G401 (cell line): ENCODE results near the gene RBMS2. TPM values are rescaled to one million over a fixed set of nuclear protein-coding genes. Genes with fewer than 3 reads are reported as not detected.

ENCODE experiments used
- DNase-seq: peaks from one replicate; pipeline ENCODE4 v3.0.0-alpha.2; 2015; ENCODE audit warnings: low spot score
- in situ Hi-C: cut with HindIII; loops from 2 replicates; pipeline ENCODE4 v1.10.0; 2016; ENCODE audit warnings: low sequenced_read_pairs, mixed read lengths
- total RNA-seq: library from RNA; depleted of rRNA; stranded (reverse); fragments of >200 nt; shearing (Covaris generic); gene quantifications from 2 replicates; pipeline ENCODE4 v1.2.3, GENCODE V29; 2014

The RBMS2 gene
- total RNA-seq, 1 experiment from 2014 or later = 3.8 TPM

DNA sequence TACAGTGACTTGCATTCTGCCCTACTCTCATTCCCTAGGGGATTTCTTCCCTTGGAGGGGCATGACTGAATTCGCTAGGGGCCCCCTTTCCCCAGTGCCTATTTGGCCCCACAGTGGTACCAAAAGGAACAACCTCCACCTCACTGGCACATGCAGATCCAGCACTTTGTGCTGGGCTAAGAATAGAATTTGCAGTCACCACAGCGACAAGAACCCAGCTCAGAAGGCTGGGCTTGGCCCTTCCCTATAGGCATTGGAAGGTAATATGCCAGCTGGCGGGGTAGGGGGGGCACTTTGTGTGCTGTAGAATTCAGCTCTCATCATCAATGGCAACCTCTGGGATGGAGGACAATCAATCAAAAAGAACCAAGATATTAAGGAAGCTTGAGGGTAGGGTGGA lies 94.6 kb downstream of the RBMS2 start:
- in situ Hi-C loops = no loop called here
- DNase-seq = no peak

GRCh38 chr12:56616925-56617324 lies 95.3 kb downstream of the RBMS2 start:
- in situ Hi-C loops = no loop called here
- DNase-seq = no peak

DNA sequence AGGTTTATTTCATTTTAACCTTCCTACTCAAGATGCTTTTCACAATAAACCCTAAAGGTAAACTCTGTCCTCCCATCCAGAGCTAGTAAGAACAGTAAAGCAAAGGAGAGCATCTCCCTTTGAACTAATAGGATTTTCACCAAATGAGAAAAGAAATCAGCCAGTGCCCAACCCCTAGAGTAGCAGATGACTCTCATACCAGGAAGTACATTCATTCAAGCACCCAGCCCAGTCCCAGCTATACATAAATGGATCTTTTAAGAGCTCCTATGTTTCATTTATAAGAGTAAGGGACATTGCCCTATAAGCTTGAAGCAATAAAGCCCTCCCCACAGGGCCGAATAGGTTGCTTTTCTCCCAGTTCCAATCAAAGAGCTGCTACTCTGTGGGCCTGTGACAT lies 100.9 kb downstream of the RBMS2 start:
- DNase-seq = no peak
- in situ Hi-C loops = no loop called here

- no peak for DNase-seq
- in situ Hi-C loops = no loop called here
Observed at GRCh38 chr12:56626701-56627100, 105.1 kb downstream of the RBMS2 start.

- peak; percentile 62 for DNase-seq
- in situ Hi-C loops = no loop called here
Observed at GRCh38 chr12:56628671-56629458, 107.2 kb downstream of the RBMS2 start.

DNA sequence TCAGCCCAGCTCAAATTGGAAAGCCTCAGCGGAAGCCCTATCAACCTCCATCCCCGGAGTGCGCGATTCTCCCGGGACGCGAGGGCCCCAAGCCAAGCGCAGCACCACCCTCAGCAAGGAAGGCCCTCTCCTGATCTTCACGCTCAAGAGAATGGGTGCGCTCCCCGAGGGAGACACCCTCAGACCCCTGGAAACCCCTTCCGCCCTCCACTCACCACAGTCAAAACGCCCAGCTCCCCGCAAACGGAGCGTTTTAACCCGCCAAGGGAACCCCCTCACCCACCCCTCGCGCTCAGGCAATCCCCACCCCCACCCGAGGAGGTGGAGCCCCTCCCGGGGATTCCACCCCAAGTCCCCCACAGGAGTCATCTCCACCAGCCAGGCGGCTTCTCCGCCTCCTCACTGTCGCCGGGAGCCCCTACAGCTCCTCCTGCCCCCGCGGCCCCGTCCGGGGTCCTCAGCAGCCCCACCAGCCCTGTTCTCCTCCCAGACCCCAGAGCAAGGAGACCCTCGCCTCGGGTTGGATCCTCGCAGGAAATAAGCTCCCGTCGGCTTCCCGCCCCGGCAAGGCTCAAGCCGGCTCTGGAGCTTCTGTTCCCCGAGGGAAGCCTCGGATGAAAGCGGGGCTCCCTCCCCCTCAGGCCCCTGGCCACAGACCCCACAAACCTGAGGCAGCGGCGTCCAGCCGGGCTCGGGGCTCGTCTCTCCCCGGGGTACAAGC lies 108.0 kb downstream of the RBMS2 start:
- no peak for DNase-seq
- in situ Hi-C loops = no loop called here

GRCh38 chr12:56630180-56630632 lies 108.6 kb downstream of the RBMS2 start, which contains the start of gene BAZ2A:
TSS of gene BAZ2A (minus strand) at chr12:56630326. CDS start at chr12:56617530, 12,796 bp downstream.
- in situ Hi-C loops = no loop called here
- peak; percentile 93 for DNase-seq

GRCh38 chr12:56631790-56632700 lies 110.4 kb downstream of the RBMS2 start:
- peak; percentile 46 for DNase-seq
- in situ Hi-C loops = no loop called here

GRCh38 chr12:56632701-56633467 lies 111.3 kb downstream of the RBMS2 start:
- no peak for DNase-seq
- in situ Hi-C loops = no loop called here

GRCh38 chr12:56633468-56634241 lies 112.0 kb downstream of the RBMS2 start:
- in situ Hi-C loops = no loop called here
- peak; percentile 29 for DNase-seq

DNA sequence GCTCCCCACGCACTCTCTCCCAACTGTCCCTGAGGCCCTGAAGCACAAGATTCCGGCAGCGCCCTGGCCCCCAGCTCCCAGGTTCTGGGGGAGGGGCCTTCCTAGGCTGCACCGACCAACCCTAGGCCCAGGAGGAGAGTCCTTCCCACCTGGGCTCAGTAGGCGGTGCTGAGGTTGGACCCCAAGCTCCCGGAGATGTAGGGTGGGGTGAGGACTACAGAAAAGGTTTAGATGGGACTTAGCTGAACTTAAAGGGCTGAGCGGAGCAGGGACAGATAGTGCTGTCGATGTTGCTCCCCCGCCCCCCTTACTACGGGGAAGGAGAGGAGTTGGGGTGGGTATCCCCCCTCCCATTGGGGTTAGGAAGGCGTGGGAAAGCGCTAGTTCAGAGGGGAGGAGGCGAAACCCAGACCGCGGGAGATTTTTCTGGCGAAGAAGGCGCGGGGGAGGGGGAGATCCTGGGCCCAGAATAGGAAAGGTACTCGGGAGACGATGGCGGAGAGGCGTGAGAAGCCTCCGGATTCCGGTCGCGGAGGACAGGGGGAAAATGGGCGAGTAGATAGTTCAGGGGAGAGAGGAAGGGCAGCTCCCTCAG lies 112.7 kb downstream of the RBMS2 start:
- peak; percentile 53 for DNase-seq
- in situ Hi-C loops = no loop called here

- in situ Hi-C loops = no loop called here
- peak; percentile 88 for DNase-seq
Observed at GRCh38 chr12:56634837-56635791, 113.5 kb downstream of the RBMS2 start.

DNA sequence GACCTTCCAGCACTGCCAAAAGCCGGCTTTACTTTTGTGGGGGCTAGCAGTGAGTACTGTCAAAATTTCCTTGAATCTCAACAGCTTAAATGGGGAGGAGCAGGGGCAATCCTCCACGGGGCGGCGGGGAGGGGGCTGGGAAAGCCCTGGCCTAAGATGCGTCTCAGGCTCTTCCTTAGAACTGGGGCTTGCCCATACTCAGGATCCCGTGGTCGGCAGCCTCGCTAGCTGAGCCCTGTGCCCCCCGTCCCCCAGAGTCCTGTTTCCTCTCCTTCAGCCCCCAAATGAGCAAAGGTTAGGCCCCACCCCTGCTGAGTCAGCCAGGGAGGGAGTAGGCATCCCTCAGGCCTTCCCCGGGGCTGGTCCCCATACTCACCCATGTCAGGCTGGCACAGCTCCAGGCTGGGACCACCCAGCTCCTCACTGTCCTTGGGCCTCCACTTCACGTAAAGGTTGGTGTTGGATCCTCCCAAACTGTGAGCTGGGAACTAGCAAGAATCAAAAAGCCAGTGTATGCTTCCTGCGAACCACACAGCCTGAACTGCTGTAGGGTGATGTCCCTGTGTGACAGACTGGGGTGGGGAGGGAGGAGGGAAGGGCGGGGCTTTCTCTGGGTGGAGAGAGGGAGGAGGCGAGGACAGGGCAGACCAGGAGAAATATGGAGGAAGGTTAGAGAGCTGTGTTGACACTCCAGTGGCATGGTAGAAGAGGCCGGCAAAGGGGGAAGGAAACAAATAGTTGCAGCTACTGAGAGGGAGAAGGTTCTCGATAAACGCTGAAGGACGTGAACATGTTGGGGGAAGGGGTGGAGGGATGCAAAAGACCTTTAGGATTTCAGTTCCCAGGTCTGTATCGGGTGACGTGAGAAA lies 114.4 kb downstream of the RBMS2 start:
- DNase-seq = peak; percentile 93
- in situ Hi-C loops = no loop called here

- DNase-seq = peak; percentile 100
- in situ Hi-C loops = no loop called here
Observed at GRCh38 chr12:56636675-56637540, 115.3 kb downstream of the RBMS2 start.

DNA sequence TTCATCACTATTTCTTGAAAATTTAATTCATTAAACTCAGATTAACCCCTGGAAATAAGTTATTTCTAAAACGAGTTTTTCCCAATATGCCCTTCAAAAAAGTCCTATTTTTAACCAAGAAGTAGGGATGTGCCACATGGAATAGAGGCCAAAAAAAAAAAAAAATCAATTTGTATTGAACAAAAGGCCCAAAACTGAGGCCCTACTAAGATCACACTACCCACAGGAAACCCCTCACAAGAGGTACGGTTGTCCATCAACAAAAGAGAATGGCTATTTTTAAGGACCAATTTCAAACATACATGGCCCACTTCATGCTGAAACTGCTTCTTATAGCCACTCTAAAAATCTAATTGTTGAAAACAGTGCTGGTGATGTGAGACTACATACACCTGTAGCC lies 116.0 kb downstream of the RBMS2 start:
- in situ Hi-C loops = no loop called here
- no peak for DNase-seq
